Measurements from ENCODE around the gene ZBTB48. TPM values are rescaled to one million over a fixed set of nuclear protein-coding genes. Genes with fewer than 3 reads are reported as not detected.
"Not testable (repeated sequence)": the region's sequence is repeated elsewhere in the genome, so short reads cannot be mapped to it uniquely, and the experiment has no call there.

Gene ZBTB48
- total RNA-seq, 2 donors from 2014 or later, result 41.3 to 51.0 TPM

DNA sequence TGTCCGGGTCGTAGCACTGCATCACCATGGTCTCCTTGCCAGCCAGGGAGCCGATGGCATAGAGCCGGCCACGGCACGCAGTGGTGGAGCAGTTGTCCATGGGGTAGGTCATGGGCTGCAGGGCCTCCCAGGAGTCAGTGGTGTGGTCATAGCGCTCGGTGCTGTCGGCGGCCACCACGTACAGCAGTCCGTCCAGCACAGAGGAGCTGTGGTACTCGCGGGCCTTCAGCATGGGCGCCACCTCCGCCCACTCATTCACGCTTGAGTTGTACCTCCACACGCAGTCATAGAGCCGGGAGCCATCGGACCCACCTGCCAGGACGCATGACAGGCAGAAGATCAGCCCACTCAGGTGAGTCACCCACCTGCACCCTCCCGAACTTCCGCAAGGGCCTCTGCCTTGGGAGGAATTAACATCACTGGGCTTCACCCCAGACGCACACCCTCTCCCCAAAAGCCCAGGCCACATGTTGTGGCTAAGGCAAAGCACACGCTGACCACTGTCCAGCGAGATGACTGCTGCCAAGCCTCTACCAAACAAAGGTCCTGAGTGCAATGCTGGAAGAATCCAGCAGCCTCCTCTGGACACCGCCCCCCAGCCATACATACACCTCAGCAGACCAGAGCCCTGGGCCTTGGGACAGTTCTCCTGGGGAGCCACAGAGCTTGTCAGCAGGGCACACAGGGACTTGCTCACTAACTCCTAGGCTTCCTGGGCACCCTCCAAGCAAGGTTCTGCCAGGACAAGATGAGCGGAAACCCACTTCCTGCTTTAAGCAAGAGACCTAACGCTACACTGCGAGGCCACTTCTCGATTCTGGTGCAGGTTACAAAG lies 19.6 kb downstream of the ZBTB48 start:
- Histone ChIP-seq H3K9me3 (no peaks in the 10 kb centered on the region), H3K27me3 (replicated peaks; ENCODE audit: insufficient read depth) (no peaks in the 10 kb centered on the region), H3K27ac (peak overlapping the region; percentile 97 to 99), H3K4me1 (replicated peaks) (peaks cover 37% of the 10 kb centered on the region), H3K4me3 (peak overlapping the region; percentile 80 to 86), H3K36me3 (peaks cover 6 to 19% of the 10 kb centered on the region in 2 donors)
- no peak for DNase-seq (ENCODE audit: low spot score)
- WGBS, result 42% methylated on average over 24 of the region's 31 CpGs
- intact Hi-C loops (cut with DNase I), result no loop called here
- TF ChIP-seq POLR2A (IDR thresholded peaks at IDR 0.05), result no peak
- no peak for TF ChIP-seq POLR2AphosphoS5 (IDR thresholded peaks at IDR 0.05)
- peak in 2 of 4 experiments; percentile 17 to 34 for TF ChIP-seq CTCF (IDR thresholded peaks at IDR 0.05)

DNA sequence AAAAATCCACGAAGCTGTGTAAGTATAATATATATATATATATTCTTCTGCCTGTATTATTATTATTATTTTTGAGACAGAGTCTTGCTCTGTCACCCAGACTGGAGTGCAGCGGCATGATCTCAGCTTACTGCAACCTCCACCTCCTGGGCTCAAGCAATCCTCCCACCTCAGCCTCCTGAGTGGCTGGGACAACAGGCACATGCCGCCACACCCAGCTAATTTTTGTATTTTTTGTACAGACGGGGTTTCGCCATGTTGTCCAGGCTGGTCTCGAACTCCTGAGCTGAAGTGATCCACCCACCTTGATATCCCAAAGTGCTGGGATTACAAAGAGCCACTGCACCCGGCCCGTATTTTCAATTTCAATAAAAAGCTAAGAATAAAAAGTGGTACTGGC lies 20.2 kb downstream of the ZBTB48 start:
- H3K4me3 ChIP-seq, result peak overlapping the region; percentile 80 to 86
- H3K27ac ChIP-seq, result peak overlapping the region; percentile 97 to 99
- not testable (repeated sequence) for H3K9me3 ChIP-seq; DNase-seq (ENCODE audit: low spot score); H3K27me3 ChIP-seq (replicated peaks; ENCODE audit: insufficient read depth)
- 28% methylated on average over 8 of the region's 8 CpGs for WGBS
- peaks cover 6 to 19% of the 10 kb centered on the region in 2 donors for H3K36me3 ChIP-seq
- H3K4me1 ChIP-seq (replicated peaks), result peaks cover 37% of the 10 kb centered on the region
- intact Hi-C loops (cut with DNase I), result loop anchor here (5.0 kb wide), 1 partner anchor 243 kb away; no protein-coding TSS in a partner anchor

DNA sequence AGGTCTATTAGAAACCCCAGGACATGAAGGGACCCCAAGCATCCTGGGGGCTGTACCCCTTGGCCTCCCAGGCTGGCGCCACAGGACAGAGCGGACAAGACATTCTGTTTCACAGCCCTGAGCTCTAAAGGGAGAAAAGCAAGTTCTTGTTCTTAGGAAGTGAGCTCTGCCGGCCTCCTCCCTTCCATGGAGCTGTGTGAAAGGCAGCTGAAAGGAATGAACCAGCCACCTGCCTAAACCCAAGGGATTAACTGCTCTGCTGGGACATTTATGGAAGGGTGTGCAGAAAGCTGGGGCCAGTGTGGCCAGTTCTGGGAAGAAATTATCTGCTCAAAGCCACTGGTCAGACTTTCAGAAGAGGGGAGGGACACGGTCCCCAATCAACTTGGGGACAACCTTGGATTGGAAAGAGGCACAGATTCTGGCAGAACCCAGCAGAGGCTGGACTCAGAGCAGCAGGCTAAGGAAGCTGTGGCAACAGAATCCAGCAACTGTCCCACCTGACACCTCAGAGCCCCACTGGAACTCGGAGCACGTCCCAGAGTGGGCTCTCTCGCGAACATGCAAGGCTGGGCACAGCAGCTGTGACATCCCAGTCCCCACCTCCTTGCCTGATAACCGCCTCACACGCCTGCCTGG lies 20.7 kb downstream of the ZBTB48 start:
- Histone ChIP-seq H3K36me3 (peaks cover 6 to 19% of the 10 kb centered on the region in 2 donors), H3K27ac (peak overlapping the region; percentile 97 to 99), H3K9me3 (no peaks in the 10 kb centered on the region), H3K4me3 (peak overlapping the region; percentile 80 to 86), H3K4me1 (replicated peaks) (peaks cover 36% of the 10 kb centered on the region), H3K27me3 (replicated peaks; ENCODE audit: insufficient read depth) (no peaks in the 10 kb centered on the region)
- DNase-seq (ENCODE audit: low spot score), result no peak
- TF ChIP-seq POLR2A (IDR thresholded peaks at IDR 0.05), result no peak
- TF ChIP-seq POLR2AphosphoS5 (IDR thresholded peaks at IDR 0.05), result no peak
- TF ChIP-seq CTCF (IDR thresholded peaks at IDR 0.05), result no peak
- WGBS, result 12% methylated on average over 10 of the region's 10 CpGs
- intact Hi-C loops (cut with DNase I), result loop anchor here (5.0 kb wide), 1 partner anchor 243 kb away; no protein-coding TSS in a partner anchor

- H3K27ac ChIP-seq, result peak overlapping the region; percentile 97 to 99
- peak overlapping the region; percentile 80 to 86 for H3K4me3 ChIP-seq
- H3K9me3 ChIP-seq, result no peaks in the 10 kb centered on the region
- intact Hi-C loops (cut with DNase I), result loop anchor here (5.0 kb wide), 1 partner anchor 244 kb away; no protein-coding TSS in a partner anchor
- peak; percentile 91 for DNase-seq (ENCODE audit: low spot score)
- H3K4me1 ChIP-seq (replicated peaks), result peaks cover 30% of the 10 kb centered on the region
- peaks cover 6 to 15% of the 10 kb centered on the region in 2 donors for H3K36me3 ChIP-seq
- TF ChIP-seq POLR2A (IDR thresholded peaks at IDR 0.05) (peak; percentile 80), CTCF (IDR thresholded peaks at IDR 0.05) (peak in 1 of 4 experiments; percentile 9), POLR2AphosphoS5 (IDR thresholded peaks at IDR 0.05) (peak; percentile 99)
- under 1% methylated on average over 40 of the region's 40 CpGs for WGBS
- no peaks in the 10 kb centered on the region for H3K27me3 ChIP-seq (replicated peaks; ENCODE audit: insufficient read depth)
Observed at GRCh38 chr1:6601049-6601922, 21.5 kb downstream of the ZBTB48 start.

All from prostate gland (tissue), 2 donors.